ENCODE data around the gene UFSP1.

UFSP1 gene

DNA sequence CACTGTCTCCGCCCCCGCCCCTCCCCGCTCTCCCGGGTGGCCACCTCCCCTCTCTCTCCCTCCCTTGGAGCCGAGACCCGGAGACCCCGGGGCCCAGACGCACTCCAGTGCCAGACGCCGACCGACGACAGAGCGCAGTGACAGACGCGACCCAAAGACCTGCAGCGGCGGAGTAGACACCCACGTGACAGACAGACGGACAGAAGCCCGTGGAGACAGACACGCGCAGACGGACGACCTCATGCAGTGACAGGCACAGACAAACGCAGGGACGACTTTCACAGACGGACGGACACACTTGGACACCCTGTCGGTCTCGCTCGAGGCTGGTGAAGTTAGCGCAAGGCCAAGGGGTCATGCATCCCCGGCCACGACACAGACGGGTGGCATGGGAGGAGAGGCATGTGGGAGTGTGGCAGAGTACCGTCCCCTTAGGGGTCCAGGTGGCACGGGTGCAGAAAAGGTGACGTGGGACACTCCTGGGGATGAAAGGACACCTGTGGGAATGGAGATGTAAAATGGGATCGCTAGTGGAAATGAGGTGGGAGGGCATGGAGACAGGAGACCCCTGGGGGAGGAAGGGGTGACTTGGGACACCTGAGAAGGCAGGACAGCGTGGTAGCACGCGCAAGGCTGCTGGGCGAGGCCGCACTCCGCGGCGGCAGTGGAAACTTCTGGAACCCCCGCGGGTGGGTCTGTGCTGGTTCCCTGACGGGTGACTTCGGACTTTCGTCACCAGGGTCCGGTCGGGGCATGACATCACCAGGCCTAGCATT, 6.6 kb upstream of the UFSP1 start:
- H3K9me3 ChIP-seq (ENCODE audit: control insufficient read depth in 2 of 2, low read length in 2 of 2) = no peaks in the 10 kb centered on the region
- peak overlapping the region; percentile 43 to 75 for H3K27ac ChIP-seq (ENCODE audit: low read depth in 2 of 2, low read length in 2 of 2)
- H3K9ac ChIP-seq (ENCODE audit: low read depth in 1 of 2, low read length in 2 of 2) = peak overlapping the region; percentile 14 to 58
- H3K4me1 ChIP-seq (ENCODE audit: control insufficient read depth in 2 of 2, insufficient read depth in 2 of 2, low read length in 2 of 2) = peaks cover 21 to 29% of the 10 kb centered on the region in 2 donors
- H3K4me3 ChIP-seq (ENCODE audit: low read length in 2 of 2) = peak overlapping the region; percentile 64 to 65
- no peaks in the 10 kb centered on the region for H3K36me3 ChIP-seq (ENCODE audit: control insufficient read depth in 2 of 2, insufficient read depth in 2 of 2, low read length in 2 of 2)
- peaks cover 7 to 10% of the 10 kb centered on the region in 2 donors for H3K27me3 ChIP-seq (ENCODE audit: control insufficient read depth in 2 of 2, insufficient read depth in 2 of 2, low read length in 2 of 2)

DNA sequence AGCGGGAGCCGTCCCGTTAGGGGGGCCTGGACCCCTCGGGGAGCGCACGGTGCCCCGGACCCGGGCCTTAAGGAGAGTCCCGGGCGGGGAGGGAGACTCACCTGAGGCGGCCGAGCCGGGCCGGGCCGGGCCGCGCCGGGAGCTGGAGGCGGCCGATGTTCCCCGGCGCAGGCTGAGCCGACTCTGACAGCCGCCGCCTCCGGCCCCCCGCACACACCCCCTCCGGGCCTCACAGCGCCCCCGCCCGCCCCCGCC, 6.1 kb upstream of the UFSP1 start, which contains the start of gene ACHE:
TSS of gene ACHE (minus strand) at position 188 of the 255 bp plus-strand sequence. CDS start 1,656 bp downstream, outside the sequence.
- Histone ChIP-seq H3K4me1 (ENCODE audit: control insufficient read depth in 2 of 2, insufficient read depth in 2 of 2, low read length in 2 of 2) (peaks cover 24 to 30% of the 10 kb centered on the region in 2 donors), H3K4me3 (ENCODE audit: low read length in 2 of 2) (peak within 1 kb of the TSS; percentile 64 to 65), H3K27ac (ENCODE audit: low read depth in 2 of 2, low read length in 2 of 2) (peak within 1 kb of the TSS; percentile 43 to 75), H3K36me3 (ENCODE audit: control insufficient read depth in 2 of 2, insufficient read depth in 2 of 2, low read length in 2 of 2) (no peaks in the 10 kb centered on the region), H3K27me3 (ENCODE audit: control insufficient read depth in 2 of 2, insufficient read depth in 2 of 2, low read length in 2 of 2) (peaks cover 7 to 10% of the 10 kb centered on the region in 2 donors), H3K9me3 (ENCODE audit: control insufficient read depth in 2 of 2, low read length in 2 of 2) (no peaks in the 10 kb centered on the region), H3K9ac (ENCODE audit: low read depth in 1 of 2, low read length in 2 of 2) (peak within 1 kb of the TSS; percentile 14 to 65)

DNA sequence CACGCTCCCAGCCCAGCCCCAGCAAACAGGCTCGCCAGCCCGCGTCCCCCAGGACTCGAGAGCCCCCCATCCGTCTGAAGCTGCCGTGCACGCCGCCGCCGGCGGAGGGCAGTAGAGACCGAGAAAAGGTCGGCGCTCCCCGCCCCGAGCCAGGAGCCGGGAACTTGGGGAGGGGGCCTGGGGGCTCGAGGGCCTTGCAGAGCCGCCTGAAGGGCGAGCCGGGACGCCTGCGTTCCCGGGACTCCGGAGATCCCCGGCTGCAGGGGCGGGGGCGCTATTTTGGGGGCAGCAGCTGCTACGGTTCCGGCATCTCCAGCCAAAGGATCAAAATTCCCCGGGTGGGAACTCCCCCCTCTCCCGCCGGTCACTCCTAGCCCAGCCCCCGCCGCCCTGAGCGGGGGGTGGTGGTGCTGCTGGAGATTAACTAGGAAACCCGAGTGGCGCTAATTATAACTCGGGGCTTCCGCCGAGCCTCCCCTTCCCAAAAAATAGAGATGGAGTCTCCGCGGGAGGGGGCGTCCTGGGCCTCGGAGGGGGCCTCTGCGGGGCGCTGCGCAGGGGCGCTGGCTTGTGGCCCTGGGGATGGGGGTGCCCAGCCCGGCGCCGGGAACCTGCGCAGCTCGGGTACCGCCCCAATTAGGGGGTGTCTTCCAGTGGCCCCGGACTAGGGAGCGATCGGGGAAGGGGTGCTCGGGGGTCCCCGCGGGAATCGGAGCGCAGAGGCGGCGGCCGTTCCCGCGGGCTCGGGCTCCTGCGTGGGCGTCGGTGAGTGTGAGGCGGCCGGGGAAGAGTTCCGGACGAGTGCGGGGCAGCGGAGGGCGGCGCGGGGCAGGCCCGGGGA, 5.6 kb upstream of the UFSP1 start:
- peak overlapping the region; percentile 41 to 60 for H3K4me3 ChIP-seq (ENCODE audit: low read length in 2 of 2)
- peak overlapping the region in 1 of 2 donors; percentile 47 for H3K27ac ChIP-seq (ENCODE audit: low read depth in 2 of 2, low read length in 2 of 2)
- H3K9me3 ChIP-seq (ENCODE audit: control insufficient read depth in 2 of 2, low read length in 2 of 2) = no peaks in the 10 kb centered on the region
- peak overlapping the region in 1 of 2 donors; percentile 65 for H3K9ac ChIP-seq (ENCODE audit: low read depth in 1 of 2, low read length in 2 of 2)
- H3K27me3 ChIP-seq (ENCODE audit: control insufficient read depth in 2 of 2, insufficient read depth in 2 of 2, low read length in 2 of 2) = peaks cover 7 to 10% of the 10 kb centered on the region in 2 donors
- H3K36me3 ChIP-seq (ENCODE audit: control insufficient read depth in 2 of 2, insufficient read depth in 2 of 2, low read length in 2 of 2) = no peaks in the 10 kb centered on the region
- H3K4me1 ChIP-seq (ENCODE audit: control insufficient read depth in 2 of 2, insufficient read depth in 2 of 2, low read length in 2 of 2) = peaks cover 28 to 35% of the 10 kb centered on the region in 2 donors

DNA sequence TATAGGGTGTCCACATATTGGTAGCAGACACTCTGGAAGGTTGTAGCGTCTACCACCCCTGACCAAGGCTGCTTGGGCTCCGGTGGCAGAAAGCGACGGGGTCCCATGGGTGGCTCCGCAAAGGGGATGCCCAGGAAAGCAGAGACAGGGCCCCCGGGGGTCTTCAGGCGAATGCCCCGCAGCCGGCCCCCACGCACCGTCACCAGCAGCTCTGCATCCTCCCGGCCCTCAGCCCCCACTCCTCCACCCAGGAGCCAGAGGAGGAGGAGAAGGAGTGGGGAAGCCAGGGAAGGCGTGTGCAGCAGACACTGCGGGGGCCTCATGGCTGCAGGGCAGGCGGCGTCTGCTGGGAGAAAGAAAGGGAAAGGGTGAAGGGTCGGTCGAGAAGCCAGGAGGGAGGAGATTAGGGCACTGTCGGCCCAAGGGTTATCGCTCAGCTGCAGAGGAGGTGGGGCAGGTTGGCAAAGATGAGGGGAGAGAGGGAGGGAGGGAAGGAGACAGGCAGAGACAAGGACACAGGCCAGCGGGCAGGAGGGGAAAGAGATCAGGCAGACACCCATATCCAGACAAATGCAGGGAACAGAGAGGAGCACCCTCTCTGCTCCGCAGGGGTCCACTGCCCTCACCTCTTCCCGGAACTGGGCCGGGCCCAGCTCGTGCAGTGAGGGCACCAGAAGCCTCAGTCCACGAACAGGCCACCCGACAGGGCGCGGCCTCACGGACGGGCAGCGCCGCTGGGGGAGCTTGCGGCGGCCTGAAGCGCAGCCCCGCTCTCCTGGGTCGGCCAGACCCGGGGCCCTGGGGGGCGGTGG, 4.6 kb upstream of the UFSP1 start:
- Histone ChIP-seq H3K4me1 (ENCODE audit: control insufficient read depth in 2 of 2, insufficient read depth in 2 of 2, low read length in 2 of 2) (peaks cover 31 to 39% of the 10 kb centered on the region in 2 donors), H3K9ac (ENCODE audit: low read depth in 1 of 2, low read length in 2 of 2) (peak overlapping the region in 1 of 2 donors; percentile 65), H3K27me3 (ENCODE audit: control insufficient read depth in 2 of 2, insufficient read depth in 2 of 2, low read length in 2 of 2) (peaks cover 7 to 10% of the 10 kb centered on the region in 2 donors), H3K27ac (ENCODE audit: low read depth in 2 of 2, low read length in 2 of 2) (no peak overlapping the region), H3K4me3 (ENCODE audit: low read length in 2 of 2) (peak overlapping the region in 1 of 2 donors; percentile 60), H3K36me3 (ENCODE audit: control insufficient read depth in 2 of 2, insufficient read depth in 2 of 2, low read length in 2 of 2) (no peaks in the 10 kb centered on the region), H3K9me3 (ENCODE audit: control insufficient read depth in 2 of 2, low read length in 2 of 2) (no peaks in the 10 kb centered on the region)

DNA sequence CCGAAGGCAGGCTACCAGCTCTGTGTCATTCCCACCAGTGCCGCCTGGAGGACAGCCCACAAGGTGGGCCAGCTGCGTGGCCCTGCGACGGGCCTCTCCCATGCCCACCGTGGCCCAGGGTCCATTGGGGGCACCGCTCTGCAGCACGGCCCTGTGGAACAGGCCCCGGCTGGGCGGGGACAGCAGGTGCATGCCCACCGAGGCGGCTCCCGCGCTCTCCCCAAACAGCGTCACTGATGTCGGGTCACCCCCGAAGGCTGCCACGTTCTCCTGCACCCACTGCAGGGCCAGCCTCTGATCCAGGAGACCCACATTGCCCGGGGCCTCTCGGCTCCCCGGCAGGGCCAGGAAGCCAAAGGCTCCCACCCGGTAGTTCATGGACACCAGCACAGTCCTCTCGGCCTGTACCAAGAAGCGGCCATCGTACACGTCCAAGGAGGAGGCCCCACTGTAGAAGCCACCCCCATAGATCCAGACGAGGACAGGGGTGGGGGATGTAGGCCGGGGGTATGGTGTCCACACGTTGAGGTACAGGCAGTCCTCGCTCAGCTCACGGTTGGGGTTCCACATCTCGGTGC, 3.9 kb upstream of the UFSP1 start:
- Histone ChIP-seq H3K9ac (ENCODE audit: low read depth in 1 of 2, low read length in 2 of 2) (no peak overlapping the region), H3K9me3 (ENCODE audit: control insufficient read depth in 2 of 2, low read length in 2 of 2) (no peaks in the 10 kb centered on the region), H3K27me3 (ENCODE audit: control insufficient read depth in 2 of 2, insufficient read depth in 2 of 2, low read length in 2 of 2) (peaks cover 7 to 10% of the 10 kb centered on the region in 2 donors), H3K4me3 (ENCODE audit: low read length in 2 of 2) (no peak overlapping the region), H3K27ac (ENCODE audit: low read depth in 2 of 2, low read length in 2 of 2) (no peak overlapping the region), H3K36me3 (ENCODE audit: control insufficient read depth in 2 of 2, insufficient read depth in 2 of 2, low read length in 2 of 2) (peaks cover 0 to 4% of the 10 kb centered on the region in 2 donors), H3K4me1 (ENCODE audit: control insufficient read depth in 2 of 2, insufficient read depth in 2 of 2, low read length in 2 of 2) (peaks cover 38 to 46% of the 10 kb centered on the region in 2 donors)

DNA sequence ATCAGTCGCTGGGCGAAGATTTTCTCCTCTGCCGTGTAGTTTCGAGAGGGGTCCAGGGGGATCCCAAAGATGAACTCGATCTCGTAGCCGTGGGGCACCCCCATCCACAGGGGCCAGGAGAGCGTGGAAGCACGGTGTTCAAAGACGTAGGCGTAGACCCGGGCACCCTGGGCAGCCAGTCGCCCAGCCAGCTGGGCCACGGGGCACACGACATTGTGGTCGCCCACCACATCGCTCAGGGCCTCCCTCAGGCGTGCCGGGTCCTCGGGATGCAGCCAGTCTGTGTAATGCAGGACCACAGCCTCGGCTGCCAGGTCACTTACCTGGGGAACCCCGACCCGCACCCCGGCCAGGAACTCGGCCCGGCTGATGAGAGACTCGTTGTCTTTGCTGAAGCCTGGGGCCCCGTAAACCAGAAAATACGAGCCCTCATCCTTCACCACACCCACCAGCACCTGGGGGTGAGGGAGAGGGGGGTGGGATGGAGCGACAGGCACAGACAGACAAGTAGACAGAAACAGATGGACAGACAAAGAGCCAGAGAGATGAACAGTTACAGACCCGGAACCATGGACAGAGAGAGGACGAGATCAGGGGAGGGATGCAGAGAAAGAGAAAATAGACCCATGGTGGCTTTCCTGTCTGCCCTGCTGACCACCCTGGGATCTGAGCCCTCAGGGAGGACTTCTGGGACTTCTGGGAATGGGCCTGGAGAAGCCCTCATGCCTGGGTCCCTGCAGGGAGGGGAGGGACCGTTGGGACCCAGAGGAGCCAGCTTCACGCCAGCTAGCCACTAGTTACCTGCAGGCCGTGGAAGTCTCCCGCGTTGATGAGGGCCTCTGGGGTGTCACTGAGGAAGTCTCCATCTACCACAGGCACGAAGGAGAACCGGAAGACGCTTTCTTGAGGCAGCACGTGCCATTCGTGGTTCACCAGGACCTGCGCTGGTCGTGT, 3.1 kb upstream of the UFSP1 start:
- Histone ChIP-seq H3K27ac (ENCODE audit: low read depth in 2 of 2, low read length in 2 of 2) (no peak overlapping the region), H3K4me1 (ENCODE audit: control insufficient read depth in 2 of 2, insufficient read depth in 2 of 2, low read length in 2 of 2) (peaks cover 44 to 49% of the 10 kb centered on the region in 2 donors)

DNA sequence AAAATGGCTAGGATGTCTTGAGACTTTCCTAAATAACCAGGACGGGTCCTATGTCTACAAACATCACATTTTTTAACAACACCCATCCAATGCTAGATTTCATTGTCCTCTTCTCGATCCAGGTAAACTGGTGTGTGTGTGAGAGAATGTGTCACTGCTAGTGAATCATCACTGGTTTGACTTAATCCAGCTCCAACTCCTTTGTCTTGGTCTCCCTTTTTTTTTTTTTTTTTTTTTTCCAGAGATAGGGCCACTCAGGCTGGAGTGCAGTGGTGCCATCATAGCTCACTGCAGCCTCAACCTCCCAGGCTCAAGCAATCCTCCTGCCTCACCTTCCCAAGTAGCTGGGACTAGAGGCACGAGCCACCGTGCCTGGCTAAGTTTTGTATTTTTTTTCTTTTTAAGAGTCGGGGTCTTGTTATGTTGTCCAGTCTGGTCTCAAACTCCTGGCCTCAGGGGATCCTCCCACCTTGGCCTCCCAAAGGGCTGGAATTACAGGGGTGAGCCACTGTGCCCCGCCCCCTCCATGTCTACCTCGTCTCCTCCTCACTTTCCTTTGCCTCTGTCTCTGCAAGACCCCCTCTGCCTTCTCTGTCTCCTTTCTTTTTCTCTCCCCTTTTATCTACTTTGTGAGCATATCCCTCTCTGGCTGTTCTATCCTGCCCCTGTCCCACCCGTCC, 2.2 kb upstream of the UFSP1 start:
- no peak overlapping the region for H3K4me3 ChIP-seq (ENCODE audit: low read length in 2 of 2)
- H3K36me3 ChIP-seq (ENCODE audit: control insufficient read depth in 2 of 2, insufficient read depth in 2 of 2, low read length in 2 of 2) = peaks cover 7 to 21% of the 10 kb centered on the region in 2 donors
- H3K9me3 ChIP-seq (ENCODE audit: control insufficient read depth in 2 of 2, low read length in 2 of 2) = no peaks in the 10 kb centered on the region
- H3K27ac ChIP-seq (ENCODE audit: low read depth in 2 of 2, low read length in 2 of 2) = no peak overlapping the region
- H3K4me1 ChIP-seq (ENCODE audit: control insufficient read depth in 2 of 2, insufficient read depth in 2 of 2, low read length in 2 of 2) = peaks cover 46 to 50% of the 10 kb centered on the region in 2 donors
- H3K27me3 ChIP-seq (ENCODE audit: control insufficient read depth in 2 of 2, insufficient read depth in 2 of 2, low read length in 2 of 2) = peaks cover 7 to 10% of the 10 kb centered on the region in 2 donors
- no peak overlapping the region for H3K9ac ChIP-seq (ENCODE audit: low read depth in 1 of 2, low read length in 2 of 2)

More for the DNA sequence above, 3.1 kb upstream of the UFSP1 start:
- H3K4me3 ChIP-seq (ENCODE audit: low read length in 2 of 2) = no peak overlapping the region
- H3K27me3 ChIP-seq (ENCODE audit: control insufficient read depth in 2 of 2, insufficient read depth in 2 of 2, low read length in 2 of 2) = peaks cover 7 to 10% of the 10 kb centered on the region in 2 donors
- no peaks in the 10 kb centered on the region for H3K9me3 ChIP-seq (ENCODE audit: control insufficient read depth in 2 of 2, low read length in 2 of 2)
- H3K9ac ChIP-seq (ENCODE audit: low read depth in 1 of 2, low read length in 2 of 2) = no peak overlapping the region
- H3K36me3 ChIP-seq (ENCODE audit: control insufficient read depth in 2 of 2, insufficient read depth in 2 of 2, low read length in 2 of 2) = peaks cover 0 to 11% of the 10 kb centered on the region in 2 donors

DNA sequence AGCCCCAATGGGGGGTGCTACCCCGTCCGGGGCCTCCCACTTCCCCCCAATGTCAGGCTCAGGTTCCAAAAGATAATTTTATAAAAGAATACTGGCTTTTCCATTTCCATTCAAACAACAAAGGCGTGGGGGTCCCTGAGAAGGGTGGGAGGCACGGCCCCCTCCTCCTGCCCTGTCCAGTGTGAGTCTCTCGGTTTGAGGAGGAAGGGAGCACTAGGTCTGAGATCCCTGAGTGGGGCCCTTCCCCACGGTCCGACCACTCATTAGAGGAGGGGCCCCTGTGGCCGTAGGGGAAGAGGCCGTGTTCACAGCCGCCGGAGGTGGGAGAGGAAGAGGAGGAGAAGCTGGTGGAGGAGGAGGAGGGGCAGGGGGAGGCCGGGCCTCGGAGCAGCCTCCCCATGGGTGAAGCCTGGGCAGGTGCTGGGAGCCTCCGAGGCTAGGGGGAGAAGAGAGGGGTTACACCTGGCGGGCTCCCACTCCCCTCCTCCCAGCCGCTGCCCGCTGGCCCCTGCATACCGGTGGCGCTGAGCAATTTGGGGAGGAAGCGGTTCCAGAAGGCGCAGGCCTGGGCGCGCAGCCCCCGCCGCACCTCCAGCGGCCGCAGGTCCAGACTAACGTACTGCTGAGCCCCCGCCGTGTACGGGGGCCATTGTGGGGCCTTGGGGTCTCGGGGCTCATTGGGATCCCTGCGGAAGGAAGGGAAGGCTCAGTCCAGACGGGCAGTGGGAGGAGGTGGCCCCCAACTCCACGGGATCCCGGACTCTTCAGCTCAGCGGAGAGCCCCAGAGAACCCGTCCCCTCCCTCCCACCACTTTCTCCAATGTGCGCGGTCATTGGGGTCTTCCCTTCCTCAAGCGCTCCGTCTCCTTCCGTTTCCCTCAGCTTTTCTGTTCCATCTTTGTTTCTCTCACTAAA, 1.4 kb upstream of the UFSP1 start:
- Histone ChIP-seq H3K36me3 (ENCODE audit: control insufficient read depth in 2 of 2, insufficient read depth in 2 of 2, low read length in 2 of 2) (peaks cover 15 to 29% of the 10 kb centered on the region in 2 donors), H3K27me3 (ENCODE audit: control insufficient read depth in 2 of 2, insufficient read depth in 2 of 2, low read length in 2 of 2) (peaks cover under 1 to 3% of the 10 kb centered on the region in 2 donors), H3K9ac (ENCODE audit: low read depth in 1 of 2, low read length in 2 of 2) (peak overlapping the region; percentile 52 to 74), H3K4me1 (ENCODE audit: control insufficient read depth in 2 of 2, insufficient read depth in 2 of 2, low read length in 2 of 2) (peaks cover 40 to 42% of the 10 kb centered on the region in 2 donors), H3K4me3 (ENCODE audit: low read length in 2 of 2) (peak overlapping the region; percentile 75 to 80), H3K9me3 (ENCODE audit: control insufficient read depth in 2 of 2, low read length in 2 of 2) (no peaks in the 10 kb centered on the region), H3K27ac (ENCODE audit: low read depth in 2 of 2, low read length in 2 of 2) (peak overlapping the region; percentile 93 to 95)

Data from mucosa of rectum (tissue), 2 donors.